Stimulated activated CD8-positive, alpha-beta memory T cell treated with anti-CD3 and anti-CD28 coated beads, Interleukin-12 subunit alpha, Interleukin-12 subunit beta, amount 100 ng/mL, for 24 hours (primary cell): ENCODE data around the gene IL12RB2.

ENCODE experiments used
- DNase-seq: peaks from one replicate; pipeline ENCODE4 v3.0.0-alpha.2; 2020; ENCODE audit errors: extremely low read depth

IL12RB2 gene

DNA sequence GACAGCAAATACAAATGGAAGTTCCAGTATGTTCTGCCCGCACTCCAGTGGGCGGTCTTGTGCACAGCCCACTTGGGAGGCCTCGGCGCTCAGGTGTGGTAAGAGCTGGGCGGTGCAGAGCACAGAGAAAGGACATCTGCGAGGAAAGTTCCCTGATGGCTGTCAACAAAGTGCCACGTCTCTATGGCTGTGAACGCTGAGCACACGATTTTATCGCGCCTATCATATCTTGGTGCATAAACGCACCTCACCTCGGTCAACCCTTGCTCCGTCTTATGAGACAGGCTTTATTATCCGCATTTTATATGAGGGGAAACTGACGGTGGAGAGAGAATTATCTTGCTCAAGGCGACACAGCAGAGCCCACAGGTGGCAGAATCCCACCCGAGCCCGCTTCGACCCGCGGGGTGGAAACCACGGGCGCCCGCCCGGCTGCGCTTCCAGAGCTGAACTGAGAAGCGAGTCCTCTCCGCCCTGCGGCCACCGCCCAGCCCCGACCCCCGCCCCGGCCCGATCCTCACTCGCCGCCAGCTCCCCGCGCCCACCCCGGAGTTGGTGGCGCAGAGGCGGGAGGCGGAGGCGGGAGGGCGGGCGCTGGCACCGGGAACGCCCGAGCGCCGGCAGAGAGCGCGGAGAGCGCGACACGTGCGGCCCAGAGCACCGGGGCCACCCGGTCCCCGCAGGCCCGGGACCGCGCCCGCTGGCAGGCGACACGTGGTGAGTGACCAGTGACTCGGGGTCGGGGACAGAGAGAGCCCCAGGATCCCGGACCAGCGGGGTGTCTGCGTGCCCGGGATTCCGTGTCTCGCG, at the start of gene IL12RB2:
IL12RB2 (plus strand) TSS at position 623 of the 810 bp plus-strand sequence. CDS start 12,496 bp downstream, outside the sequence.
- DNase-seq: no peak

DNA sequence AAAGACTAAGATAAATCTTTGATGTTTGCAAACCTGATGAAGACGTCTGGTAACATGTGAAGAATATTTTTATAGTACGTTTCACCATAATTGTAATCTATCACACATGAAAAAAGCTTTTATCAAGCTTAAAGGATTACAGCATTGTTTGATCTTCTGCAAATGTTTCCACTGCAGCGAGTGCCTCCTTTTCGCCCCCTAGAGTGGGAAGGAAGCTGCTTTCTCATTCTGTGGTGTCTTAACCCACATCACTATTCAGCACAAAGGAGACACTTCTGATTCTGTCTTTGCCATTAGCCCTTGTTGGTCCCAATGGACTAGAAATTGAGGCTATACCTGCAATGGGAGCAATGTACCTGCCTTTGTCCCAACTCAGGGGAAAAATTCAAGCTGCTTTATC, 46.0 kb upstream of the IL12RB2 start:
- no peak for DNase-seq

- no peak for DNase-seq
Observed at GRCh38 chr1:67262735-67263134, 44.9 kb upstream of the IL12RB2 start.

- DNase-seq: no peak
Observed at GRCh38 chr1:67264152-67264551, 43.5 kb upstream of the IL12RB2 start.

- DNase-seq: no peak
Observed at GRCh38 chr1:67264899-67265298, 42.8 kb upstream of the IL12RB2 start.

DNA sequence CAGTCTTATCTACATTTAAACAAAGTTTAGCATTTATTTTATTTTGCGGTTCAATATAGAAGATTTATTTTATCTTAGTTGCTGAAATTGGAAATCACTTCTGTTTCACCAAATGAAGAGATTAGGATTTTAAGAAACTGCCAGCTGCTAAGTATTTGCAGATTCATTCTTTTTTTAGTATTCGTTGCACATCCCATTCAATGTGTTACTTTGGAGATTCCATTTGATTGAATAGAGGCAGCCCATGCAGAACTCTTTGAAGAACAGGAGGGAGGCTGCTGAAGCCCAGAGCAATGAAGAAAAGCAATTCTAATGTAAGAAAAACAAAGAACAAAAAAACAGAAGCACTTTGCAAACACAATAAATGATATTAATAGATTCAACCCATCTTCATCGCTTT, 38.6 kb upstream of the IL12RB2 start:
- DNase-seq: no peak

GRCh38 chr1:67270541-67270940, 37.1 kb upstream of the IL12RB2 start:
- DNase-seq: no peak

GRCh38 chr1:67273591-67273990, 34.1 kb upstream of the IL12RB2 start:
- DNase-seq: no peak

- DNase-seq: no peak
Observed at GRCh38 chr1:67274623-67275325, 32.9 kb upstream of the IL12RB2 start.

- no peak for DNase-seq
Observed at GRCh38 chr1:67280696-67281095, 27.0 kb upstream of the IL12RB2 start.

DNA sequence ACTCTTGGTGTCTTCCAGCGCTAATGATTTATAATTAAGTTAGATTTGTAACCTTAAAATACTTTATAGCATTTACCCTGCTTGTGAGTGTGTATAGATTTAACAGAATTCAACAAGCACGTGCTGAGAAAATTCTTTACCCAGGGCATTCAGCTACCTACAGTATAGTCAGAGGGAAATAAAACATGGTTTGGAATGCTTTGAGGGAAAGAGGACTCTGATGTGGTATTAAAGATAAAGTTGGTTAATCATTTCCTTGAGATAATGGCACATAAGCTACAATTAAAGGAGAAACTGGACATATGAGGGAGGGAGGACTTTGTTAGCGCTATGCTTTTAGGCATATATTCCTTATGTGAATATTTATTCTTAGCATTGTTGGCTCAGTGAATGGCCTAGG, 26.4 kb upstream of the IL12RB2 start:
- DNase-seq: no peak

DNA sequence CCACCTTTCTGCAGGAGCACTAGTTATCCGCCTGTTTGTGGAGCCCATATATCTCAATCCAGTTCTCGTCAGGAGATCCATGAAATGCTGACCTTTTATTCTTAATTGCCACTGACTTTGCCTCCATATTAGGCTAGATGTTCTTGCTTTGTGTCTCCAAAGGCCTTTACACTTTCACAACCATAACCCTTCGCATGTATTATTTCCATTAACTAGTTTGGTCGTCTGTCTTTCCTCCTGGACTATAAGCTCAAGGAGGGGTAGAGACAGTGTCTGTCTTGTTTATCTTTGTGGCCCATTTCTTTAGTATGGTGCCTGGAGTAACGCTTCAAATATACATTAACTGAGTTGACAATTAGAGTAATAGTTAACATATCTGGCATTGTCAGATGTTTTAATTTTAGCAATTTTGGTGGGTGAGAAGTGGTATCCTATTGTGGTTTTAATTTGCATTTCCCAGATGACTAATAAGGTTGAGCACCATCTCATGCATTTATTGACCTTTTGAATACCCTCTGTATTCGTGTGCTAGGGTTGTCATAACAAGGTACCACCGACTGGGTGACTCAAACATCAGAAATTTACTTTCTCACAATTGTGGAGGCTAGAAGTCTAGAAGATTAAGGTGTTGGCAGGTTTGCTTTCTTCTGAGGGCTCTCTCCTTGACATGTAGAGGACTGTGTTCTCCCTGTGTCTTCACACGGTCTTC, 21.7 kb upstream of the IL12RB2 start:
- DNase-seq: no peak

DNA sequence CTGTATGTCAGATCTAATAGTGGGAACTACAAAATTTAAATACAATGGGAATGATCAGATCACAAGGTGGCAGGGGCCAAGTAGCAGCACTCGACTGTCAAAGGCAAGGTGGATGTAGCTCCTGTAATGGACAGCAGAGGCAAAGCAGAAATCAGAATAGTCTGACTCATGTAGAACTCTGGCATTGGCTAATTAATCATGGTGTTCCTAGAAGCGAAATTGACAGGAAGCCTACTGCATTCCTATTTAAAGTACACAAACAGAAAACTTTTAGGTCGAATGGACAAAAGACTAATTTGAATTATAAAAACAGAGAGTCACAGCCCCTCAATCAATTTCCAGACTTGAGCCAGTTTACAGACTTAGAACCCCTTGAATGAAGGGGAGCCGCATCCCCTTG, 17.4 kb upstream of the IL12RB2 start:
- no peak for DNase-seq

- DNase-seq: no peak
Observed at GRCh38 chr1:67294836-67295617, 12.6 kb upstream of the IL12RB2 start.

GRCh38 chr1:67298762-67299161, 8.9 kb upstream of the IL12RB2 start:
- no peak for DNase-seq

GRCh38 chr1:67299296-67299695, 8.4 kb upstream of the IL12RB2 start:
- DNase-seq: no peak

GRCh38 chr1:67300561-67300960, 7.1 kb upstream of the IL12RB2 start:
- no peak for DNase-seq

GRCh38 chr1:67304023-67304422, 3.6 kb upstream of the IL12RB2 start:
- DNase-seq: no peak

DNA sequence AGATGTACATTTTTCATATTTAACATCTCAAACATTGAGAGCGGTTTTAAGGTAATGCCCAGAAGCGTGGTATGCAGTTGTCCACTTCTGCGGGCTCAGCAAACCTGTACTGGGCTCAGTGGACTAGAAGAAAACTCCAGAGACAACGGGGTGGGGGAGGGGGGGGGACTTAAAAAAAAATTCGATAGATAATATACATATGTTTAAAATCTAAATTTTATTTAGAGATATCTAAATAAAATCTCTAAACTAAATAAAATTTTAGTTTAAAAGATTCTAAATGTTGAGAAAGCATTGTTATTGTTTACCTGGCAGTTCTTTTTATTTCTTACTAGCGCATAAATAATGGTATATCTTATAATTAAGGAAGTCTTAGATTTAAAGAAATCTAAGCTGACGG, 1.1 kb upstream of the IL12RB2 start:
- DNase-seq: no peak

DNA sequence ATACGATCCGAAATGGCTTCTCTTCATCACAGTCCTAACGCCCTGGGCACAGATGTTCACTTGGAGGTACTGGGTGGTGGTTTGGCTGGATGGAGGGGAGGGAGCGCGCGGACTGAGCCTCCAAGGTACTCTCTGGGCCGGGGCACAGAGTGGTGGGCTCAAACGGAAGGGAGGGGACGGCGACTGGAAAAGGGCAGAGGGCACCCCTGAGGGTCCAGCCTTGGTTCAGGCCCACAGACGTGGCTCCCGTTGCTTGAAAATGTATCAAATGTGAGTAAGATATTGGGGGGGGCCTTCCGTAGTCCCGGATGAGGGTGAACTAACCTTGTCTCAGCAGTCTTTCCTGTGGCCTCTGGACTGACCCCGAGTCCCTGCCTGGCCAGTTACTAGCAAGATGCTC, 463 bp downstream of the IL12RB2 start:
- no peak for DNase-seq

DNA sequence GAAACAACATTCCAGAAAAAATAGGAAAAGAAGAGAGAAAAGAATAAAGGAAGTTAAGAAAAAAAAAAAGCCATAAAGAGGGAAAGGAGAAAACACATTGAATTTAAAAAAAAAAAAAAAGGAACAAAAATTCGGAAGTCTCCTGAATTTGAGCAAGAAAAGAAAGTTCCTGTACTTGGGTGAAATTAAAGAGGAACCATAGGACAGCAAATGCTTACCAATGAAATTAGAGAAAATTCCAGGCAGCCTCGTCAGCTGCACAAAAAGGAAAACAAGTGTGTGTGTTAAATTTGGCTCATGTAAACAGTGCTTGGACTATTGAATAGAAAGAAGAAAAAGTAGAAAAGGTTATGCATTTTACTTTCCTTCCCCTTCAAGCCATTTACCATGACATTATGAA, 4.9 kb downstream of the IL12RB2 start:
- DNase-seq: no peak
